DND-41 (cell line): ENCODE measurements around the gene BPIFB6.

Source experiments
- CTCF ChIP-seq: IDR thresholded peaks from 2 replicates; pipeline ENCODE4 v1.5.1; 2012; ENCODE audit warnings: borderline replicate concordance, low read length, moderate library complexity, mild to moderate bottlenecking; ENCODE audit not compliant: poor library complexity, severe bottlenecking; ENCODE audit errors: extremely low read depth
- EZH2 ChIP-seq: IDR thresholded peaks from 3 replicates; pipeline ENCODE4 v1.6.1; 2012; ENCODE audit warnings: borderline replicate concordance, low read depth, mild to moderate bottlenecking, moderate library complexity, low read length, inconsistent platforms; ENCODE audit not compliant: severe bottlenecking

- TF ChIP-seq CTCF (no peak), EZH2 (no peak)
These were observed 31.8 kb downstream of the BPIFB6 start for GRCh38 chr20:33063271-33063670.
